NCI-H2227 treated with DMSO at 0.1 percent for 48 hours (cell line): ENCODE measurements around the gene ELMOD2.
"Not testable (repeated sequence)": the region's sequence is repeated elsewhere in the genome, so short reads cannot be mapped to it uniquely, and the experiment has no call there.

Experiments used
- DNase-seq: peaks from one replicate; lab custom pipeline; 2025; lab: John Stamatoyannopoulos, UW

Gene ELMOD2, protein sequence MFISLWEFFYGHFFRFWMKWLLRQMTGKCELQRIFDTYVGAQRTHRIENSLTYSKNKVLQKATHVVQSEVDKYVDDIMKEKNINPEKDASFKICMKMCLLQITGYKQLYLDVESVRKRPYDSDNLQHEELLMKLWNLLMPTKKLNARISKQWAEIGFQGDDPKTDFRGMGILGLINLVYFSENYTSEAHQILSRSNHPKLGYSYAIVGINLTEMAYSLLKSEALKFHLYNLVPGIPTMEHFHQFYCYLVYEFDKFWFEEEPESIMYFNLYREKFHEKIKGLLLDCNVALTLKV

DNA sequence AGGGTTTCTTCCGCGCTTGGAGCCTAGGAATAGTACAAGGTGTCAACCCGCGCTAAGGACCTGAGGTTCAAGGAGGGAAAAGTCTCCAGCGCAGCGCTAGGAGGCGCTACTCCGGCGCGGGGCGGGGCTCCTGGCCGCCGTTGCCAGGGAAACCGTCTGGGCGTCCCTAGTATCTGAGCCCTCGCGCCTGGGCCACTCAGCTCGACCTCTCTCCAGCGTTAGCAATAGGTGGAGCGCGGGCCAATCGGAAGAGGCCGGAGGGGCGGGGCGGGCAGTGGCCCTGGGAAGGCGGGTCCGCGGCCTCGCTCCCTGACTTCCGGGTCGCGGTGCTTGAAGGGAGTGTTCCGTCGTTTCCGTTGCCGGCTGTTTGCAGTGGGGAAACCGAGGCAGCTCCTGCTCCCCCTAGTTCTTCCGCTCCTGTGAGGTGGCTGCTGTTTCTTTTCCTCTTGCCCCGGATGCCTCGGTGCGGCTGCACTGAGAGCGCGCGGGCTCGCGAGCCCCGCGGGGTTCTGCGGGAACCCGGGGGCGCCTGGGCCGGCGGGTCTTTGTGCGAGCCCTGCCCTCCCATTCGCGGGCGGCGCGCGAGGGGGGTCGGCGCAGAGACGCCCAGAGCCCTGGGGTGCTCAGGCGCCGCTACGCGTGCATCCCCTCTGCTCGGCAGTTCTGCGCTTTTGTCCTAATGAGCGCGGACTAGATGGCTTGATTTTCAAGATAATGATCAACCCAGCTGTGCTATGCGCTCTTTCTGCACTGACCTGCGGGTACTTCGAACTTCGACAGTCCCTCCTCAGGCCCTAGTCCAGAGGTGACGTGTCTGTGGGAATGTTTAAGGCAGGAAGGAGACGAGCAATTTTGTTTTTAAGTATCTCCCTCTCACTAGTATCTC is at the start of gene ELMOD2:
Gene ELMOD2, plus strand, starts transcription at position 312 of the 886 bp plus-strand sequence. CDS start 1,261 bp downstream, outside the sequence.
- peak; percentile 93 for DNase-seq

DNA sequence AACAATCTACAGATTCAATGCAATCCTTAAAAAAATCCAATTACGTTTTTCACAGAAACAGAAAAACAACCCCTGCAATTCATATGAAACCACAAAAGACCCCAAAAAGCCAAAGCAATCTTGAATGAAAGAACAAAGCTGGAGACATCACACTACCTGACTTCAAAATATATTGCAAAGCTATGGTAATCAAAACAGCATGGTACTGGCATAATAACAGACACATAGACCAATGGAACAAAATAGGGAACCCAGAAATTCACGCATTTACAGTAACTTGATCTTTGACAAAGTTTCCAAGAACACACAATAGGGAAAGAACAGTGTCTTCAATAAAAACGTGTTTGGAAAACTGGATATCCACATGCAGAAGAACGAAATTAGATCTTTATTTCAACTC is 40.5 kb upstream of the ELMOD2 start:
- no peak for DNase-seq

DNA sequence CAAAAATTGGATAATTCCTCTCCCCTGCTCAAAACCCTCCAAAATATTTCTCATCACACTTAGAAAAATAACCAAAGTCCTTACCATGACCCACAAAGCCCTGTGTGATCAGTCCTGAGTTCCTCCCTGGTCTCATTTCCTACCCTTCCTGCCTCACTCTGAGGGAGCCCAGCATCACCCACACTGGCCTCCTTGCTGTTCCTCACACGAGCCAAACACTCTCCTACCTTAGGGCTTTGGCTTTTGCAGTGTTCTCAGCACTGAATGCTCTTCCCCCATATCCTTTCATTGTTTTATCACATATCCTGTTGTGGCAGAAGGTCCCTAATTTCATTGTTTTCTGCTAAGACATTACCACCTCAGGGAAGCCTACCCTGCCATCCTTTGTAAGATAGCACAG is 38.0 kb upstream of the ELMOD2 start:
- no peak for DNase-seq

DNA sequence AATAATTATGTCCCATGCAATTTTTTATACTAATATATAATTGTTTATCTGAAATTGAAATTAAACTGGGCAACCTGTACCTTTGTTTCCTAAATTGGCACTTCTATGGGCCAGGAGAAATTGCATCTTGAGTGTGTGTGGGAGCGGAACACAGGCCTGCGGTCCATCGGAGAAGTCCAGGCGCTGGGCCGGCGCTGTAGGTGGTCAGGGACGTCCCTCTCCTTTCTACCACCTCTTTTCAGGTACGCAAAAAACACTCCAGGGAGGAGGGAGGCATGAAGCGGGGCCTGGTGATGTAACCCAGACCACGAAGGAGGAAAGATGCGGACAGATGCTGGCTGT is 26.6 kb upstream of the ELMOD2 start:
- no peak for DNase-seq

DNA sequence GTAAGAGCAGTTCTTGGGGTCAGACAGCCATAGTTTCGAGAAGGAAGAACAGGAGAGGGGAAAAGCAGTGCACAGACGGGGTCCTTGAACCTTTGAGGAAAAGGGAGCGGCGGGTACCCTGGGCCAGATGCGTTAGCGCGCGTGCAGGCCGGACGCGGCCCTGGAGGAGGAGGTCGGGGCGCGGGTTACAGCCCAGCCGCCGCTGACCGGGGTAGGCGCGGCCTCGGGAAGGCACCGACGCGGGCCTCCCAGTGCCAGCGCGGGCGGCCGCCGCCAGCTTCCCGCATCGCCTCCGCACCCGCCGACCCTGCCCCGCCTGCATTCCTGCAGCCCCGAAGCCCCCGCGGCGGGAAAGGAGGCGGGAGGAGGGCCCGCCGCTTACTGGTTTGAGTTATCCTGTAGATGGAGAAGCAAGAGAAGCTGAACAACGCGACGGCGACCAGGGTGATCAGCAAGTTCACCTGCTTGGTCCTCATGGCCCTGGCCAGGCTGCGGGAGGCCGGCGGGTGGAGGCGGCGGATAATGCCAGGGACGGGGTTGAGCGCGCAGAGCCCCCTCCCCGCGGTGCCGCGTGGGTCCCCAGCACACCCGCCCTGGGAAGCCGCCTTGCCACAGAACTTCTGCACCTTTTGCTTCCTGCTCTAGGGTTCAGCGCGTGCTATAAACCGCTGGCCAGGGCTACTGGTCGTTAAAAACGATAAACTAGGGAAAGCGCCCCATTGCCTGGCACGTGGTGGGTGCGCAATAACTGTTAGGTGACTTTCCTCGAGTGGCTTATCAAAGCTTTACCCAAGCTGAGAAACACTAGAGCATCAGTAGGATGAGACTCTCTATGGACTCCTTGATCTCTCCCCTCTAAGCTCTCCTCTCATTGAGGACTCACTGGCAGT is 26.0 kb upstream of the ELMOD2 start, which contains the start of gene MGAT4D:
Gene MGAT4D, minus strand, starts transcription at position 547 of the 890 bp plus-strand sequence. Its CDS starts 71 bp downstream, at position 476.
- DNase-seq = no peak

DNA sequence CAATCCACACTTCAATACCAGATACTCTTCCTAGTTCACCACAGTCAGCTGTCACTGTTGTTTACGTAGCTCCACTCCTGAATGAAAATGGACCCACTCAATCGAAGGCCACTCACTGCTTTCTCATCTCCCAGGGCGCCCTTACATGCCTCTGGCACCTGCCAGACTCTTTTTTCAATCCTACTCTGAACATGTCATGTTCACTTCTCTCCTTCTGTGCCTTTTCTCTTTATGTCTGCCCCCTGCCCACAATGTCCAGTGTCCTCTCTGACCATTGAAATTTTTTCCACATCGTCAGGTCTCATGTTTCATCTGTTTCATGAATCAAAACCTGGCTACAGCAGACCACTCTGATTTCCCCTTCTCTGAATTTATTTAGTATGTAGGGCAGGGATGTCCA is 24.6 kb upstream of the ELMOD2 start:
- DNase-seq = no peak

DNA sequence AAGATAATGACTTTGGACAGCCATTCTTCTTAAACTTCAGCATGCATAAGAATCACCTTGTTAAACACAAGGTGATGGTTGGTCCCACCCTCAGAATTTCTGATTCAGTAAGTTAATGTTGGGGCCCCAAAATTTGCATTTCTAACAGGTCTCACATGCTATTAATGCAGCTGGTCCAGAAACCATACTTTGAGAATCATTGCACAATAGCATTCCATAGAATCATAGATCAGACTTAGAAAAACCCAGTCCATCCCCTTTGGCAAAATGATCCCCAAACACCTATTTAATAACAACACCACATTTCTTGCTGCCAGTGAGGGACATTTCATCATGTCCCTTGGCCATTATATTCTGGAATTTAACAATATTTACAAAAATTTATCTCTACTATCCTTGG is 19.7 kb upstream of the ELMOD2 start:
- no peak for DNase-seq

DNA sequence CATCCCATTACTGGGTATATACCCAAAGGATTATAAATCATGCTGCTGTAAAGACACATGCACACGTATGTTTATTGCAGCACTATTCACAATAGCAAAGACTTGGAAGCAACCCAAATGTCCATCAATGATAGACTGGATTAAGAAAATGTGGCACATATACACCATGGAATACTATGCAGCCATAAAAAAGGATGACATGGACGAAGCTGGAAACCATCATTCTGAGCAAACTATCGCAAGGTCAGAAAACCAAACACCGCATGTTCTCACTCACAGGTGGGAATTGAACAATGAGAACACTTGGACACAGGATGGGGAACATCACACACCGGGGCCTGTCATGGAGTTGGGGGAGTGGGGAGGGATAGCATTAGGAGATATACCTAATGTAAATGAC is 10.2 kb upstream of the ELMOD2 start:
- DNase-seq = not testable (repeated sequence)

DNA sequence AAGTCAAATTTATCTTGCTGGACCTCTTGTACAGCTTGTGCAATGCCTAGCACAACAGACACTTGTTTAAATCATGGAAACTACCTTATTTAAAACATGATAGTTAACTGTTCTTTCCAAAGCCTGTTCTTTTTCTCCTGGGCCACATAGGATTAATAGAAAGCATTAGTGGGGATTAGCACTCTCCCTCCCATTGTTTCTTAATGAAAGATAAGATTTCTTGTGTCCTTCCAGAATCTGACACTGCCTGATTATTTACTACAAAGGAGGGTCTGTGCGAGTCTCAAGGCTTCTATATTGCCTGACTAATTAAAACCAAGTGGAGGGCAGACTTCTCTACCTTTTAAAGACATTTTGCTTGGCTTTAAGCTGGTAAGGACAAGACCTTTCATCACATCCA is 8.5 kb upstream of the ELMOD2 start:
- no peak for DNase-seq

DNA sequence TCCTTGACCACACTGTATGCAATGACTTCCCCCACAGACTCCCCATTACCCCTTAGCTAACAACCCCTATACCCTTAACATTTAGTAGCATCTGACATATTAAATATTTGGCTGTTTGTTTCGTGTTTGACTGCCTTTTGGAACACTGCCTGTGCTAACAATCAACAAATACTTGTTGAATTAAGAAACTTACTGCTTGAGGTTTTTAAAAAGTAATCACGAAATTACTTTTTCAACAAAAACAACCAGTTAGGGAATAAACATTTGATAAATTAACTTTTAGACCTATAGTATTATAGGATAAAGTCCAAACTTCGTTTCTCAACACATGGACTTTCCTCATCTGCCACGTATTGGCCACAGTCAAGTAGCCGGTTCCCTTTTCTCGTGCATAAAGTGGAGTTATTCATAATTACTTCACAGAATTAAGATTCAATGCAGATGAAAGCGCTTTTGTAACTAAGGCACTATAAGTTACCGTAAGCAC is 555 bp upstream of the ELMOD2 start:
- no peak for DNase-seq

DNA sequence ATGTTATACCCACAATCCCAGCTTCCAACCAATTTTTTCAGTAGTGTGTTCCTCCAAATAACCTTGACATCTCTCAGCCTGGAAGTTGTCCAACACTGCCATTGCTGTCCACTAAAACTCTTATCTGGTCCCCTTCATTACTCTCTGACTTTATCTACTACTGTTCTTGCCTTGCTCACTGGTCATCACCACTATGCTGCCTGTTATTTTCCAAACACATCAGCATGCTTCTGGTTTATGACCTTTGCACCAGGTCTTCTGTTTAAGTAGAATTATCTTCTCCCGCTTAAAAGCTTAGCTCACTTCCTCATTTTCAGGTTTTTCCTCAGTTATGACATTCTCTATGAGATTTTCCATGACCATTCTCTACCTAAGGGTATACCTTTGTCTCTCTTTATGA is 5.5 kb downstream of the ELMOD2 start:
- DNase-seq = no peak

DNA sequence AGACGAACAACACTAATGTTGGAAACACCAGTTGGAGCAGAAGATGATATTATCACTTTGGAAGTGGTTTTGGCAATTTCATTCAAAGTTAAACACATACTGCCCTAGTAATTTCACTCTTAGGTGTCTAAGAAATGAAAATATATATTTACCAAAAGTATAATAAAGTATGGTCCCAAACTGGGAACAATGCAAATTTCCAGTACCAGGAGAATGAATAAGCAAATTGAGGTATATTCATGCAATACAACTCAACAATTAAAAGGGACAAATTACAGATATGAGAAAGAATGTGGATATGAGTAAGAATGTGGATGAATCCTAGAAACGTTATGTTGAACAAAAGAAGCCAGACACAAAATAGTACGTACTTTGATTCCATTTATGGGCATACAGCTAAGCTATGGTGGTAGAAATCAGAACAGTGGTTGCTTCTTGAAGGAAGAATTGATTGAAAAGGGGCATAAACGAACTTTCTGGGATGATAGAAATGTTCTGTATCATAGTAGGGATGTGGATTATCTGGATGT is 10.0 kb downstream of the ELMOD2 start:
- no peak for DNase-seq

DNA sequence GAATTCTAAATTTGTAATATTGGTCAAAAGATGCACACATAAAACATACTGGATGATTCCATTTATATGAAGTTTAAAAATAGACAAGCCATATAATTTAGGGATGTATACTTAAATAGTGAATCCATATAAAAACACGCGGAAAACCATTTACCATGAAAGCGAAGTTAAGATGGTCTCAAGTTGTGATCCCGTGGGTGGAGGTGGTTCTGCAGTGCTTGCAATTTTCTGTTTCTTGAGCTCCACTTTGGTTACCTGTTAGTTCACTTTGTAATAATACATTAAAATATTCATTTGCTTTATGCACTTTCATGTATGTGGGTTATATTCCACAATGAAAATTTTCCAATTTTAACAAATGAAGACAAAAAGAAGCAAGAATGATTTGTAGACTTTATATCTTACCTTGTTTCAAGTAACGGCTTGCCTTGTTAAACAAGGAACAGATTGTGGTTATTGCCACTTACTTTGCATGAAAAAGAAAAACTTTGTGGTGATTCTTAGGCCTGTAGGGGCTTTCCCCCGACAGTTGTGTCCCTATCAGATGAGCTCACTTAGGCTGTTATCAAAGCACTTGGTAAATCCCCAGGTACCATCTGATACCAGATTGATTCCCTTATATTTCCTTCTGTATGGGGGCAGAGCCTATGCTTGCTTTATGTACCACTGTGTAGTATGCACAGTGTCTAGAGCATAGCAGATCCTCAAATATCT is 32.6 kb downstream of the ELMOD2 start:
- DNase-seq = no peak

DNA sequence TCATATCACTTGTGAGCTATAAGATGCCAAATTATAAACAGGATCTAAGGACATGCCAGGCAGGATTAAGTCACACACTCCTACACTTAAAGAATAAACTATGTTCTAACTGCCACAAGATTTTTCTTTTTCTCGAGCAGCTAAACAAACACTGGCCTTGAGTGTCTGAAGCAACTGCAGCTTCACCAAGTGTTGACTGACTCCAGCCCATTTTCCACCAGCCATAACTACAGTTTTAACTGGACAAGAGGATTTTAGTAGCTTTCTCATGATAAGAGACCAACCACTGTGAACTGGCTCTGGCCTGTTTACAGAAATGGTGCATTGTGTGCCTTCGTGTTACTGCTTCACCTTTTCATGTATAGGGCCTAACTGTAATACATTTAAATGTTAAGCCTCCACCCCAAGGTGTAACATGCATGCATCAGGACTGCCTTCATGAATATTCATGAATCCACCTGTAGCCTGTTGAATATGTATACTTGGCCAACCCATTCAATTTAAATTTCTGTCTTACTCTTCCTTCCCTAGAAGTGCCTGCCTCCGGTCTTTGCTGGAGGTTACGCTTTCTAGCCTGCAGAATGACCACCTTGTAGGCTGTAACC is 34.0 kb downstream of the ELMOD2 start:
- DNase-seq = no peak

DNA sequence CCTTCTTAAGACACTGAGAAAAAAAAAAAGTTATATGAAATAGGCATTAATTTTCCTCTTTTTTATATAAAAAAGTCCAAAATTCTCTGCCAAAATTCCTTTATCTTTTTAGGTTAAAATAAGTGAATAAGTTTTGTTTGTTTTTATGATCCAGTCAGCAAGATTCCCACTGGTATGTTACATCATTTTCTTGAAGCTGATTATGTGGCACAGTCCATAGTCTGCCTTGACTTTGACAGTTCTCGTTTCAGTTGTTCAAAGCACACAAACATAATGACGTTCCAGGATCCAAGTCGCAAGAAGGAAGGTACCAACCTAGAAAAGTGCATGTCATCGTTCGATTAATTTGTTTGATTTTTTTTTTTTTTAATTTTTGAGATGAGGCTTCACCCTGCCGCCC is 35.7 kb downstream of the ELMOD2 start:
- DNase-seq = no peak

DNA sequence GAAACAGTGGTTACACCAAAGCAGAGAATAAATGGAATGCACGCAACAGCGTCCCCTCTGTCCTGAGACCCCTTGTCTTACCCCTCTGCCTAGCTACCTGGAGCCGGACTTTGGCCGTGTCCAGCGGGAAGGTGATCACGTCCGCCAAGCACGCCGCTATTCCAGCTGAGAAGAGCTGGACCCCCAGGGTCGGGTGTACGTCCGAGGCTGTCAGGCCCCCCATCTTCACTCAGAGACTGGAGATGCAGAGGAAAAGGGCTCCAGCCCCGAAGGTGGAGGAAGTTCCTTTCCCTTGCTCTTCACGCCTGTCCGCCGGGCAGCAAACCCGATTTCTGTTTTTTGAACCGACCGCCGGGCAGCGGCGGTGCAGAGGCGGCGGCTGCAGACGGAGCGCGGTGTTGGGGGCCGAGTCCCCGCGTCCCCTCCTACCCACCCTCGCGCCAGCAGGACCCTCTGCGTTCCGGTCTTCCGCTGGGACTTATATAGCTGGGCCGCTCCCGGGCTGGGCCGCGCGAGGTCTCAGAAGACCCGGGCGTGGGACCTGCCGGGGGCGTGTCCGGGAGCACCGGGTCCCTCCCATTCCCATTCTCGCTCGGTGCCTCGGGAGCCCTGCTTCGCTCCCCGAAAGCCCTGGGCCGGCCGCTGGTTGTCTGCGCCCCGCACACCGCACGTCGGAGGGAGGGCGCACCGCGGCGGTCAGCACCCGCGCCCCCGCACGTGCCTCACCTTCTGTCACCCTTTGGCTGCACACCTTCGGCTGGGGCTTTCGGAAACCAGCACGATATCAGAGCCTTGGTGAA is 44.7 kb downstream of the ELMOD2 start, which contains the start of gene UCP1:
Gene UCP1, minus strand, starts transcription at position 455 of the 800 bp plus-strand sequence. Its CDS starts 232 bp downstream, at position 223.
- DNase-seq = no peak

DNA sequence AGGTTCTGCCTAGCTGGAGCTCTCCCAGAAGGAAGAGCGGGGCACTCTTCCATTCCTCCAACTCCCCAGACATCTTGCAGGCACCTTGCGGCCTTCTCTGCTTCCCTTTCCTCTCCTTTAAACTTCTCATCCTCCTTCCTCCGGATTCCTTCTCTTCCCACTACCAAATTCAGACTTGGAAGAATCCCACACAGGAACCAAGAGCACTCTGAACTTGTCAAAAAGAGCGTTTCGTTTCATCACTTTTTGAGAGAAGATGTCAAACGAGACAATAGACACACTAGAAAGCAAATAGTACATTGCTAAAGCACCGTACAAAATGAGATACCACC is 45.3 kb downstream of the ELMOD2 start:
- no peak for DNase-seq

DNA sequence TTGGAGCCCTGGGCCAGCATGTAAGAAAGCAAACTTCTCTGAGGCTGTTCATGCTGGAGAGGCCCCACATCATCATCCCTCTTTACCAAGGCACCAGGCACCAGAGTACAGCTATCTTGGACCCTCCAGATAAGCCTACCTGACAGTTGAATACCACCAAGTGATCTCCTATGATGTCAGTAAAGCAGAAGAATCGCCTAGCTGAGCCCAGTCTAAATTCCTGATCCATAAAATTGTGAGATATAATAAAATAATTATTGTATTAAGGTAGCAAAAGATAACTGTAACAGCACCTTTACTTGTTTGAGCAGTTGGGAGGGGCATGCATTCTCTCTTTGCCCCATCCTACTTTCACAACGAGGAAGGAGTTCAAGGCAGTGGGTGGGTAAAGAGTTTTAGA is 47.7 kb downstream of the ELMOD2 start:
- no peak for DNase-seq

DNA sequence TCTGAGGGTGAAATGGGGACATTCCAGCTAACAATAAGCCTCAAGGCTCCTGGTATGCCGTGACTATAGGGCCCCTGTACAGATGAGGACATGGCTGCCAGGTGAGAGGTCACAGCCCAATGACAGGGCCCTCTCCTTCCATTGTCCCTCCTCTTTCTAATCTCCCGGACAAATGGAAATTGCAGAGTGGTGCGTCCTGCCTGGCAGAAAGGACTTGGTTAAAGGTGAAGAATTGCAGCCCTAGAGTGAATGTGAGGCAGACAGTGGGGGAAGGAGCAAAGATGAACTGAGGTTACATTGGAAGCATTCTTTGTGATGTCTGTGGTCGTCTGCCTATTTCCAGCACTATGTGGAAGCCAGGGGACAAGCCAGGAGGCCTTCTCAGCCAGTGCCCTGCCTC is 51.5 kb downstream of the ELMOD2 start:
- no peak for DNase-seq

DNA sequence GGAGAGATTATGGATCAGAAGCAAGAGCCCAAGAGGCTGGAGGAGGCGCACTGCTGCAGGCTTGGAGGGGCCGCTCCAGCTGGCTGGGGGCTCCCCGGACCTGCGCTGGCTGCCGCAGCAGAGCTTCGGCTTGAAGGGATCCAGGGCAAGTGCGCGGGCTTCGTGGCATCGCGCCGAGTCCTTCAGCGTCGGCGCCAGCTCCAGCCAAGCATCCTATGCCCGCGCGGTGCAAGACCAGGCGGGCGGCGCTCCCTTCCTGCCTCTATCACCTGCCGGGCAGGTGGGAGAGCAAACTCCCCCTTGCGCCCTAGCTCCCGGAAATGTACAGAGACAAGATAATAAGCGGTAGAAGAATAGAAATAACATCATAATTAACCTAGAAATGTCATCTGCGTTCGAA is 55.3 kb downstream of the ELMOD2 start:
- peak; percentile 12 for DNase-seq
